SH-SY5Y (cell line): Measurements from ENCODE around the gene CHPF2.

Source experiments
- GATA2 ChIP-seq: IDR thresholded peaks from 2 replicates; pipeline ENCODE4 v1.6.1; 2011; ENCODE audit warnings: mild to moderate bottlenecking, low read depth, low read length
- GATA3 ChIP-seq: IDR thresholded peaks from 2 replicates; pipeline ENCODE4 v1.6.1; 2011; ENCODE audit warnings: low read depth, mild to moderate bottlenecking, low read length, moderate library complexity

GRCh38 chr7:151186640-151187408, 45.5 kb upstream of the CHPF2 start, which contains the start of gene ASB10:
- no peak for TF ChIP-seq GATA3
- no peak for TF ChIP-seq GATA2
